Stimulated activated naive CD8-positive, alpha-beta T cell treated with anti-CD3 and anti-CD28 coated beads, Interleukin-15, amount 100 ng/mL, for 72 hours (primary cell): Measurements from ENCODE around the gene TALDO1.

Source experiments
- ATAC-seq: fragments of 150-1000 bp; cut with Tn5 transposase; 2 replicates; pipeline ENCODE4 v1.10.0; 2021; ENCODE audit warnings: mild to moderate bottlenecking, moderate library complexity
- DNase-seq, 2 donors: peaks; one replicate each; pipeline ENCODE4 v3.0.0; 2021 to 2022
- H3K27ac Mint-ChIP-seq, 2 donors: one replicate each; pipeline ENCODE4 v1.8.0; 2022; ENCODE audit warnings: mild to moderate bottlenecking in 2 of 2, mixed read lengths in 2 of 2, moderate library complexity in 2 of 2
- H3K27me3 Mint-ChIP-seq: one replicate; pipeline ENCODE4 v1.8.0; 2022; ENCODE audit warnings: mixed read lengths
- H3K4me1 Mint-ChIP-seq: one replicate; pipeline ENCODE4 v1.8.0; 2022; ENCODE audit warnings: mild to moderate bottlenecking, mixed read lengths
- H3K4me3 Mint-ChIP-seq, 2 donors: one replicate each; pipeline ENCODE4 v1.8.0; 2022; ENCODE audit warnings: mild to moderate bottlenecking in 2 of 2, mixed read lengths in 2 of 2, moderate library complexity in 1 of 2
- H3K9me3 Mint-ChIP-seq, 2 donors: one replicate each; pipeline ENCODE4 v1.8.0; 2022; ENCODE audit warnings: mixed read lengths in 2 of 2

The TALDO1 gene

GRCh38 chr11:742571-743201 lies 4.6 kb upstream of the TALDO1 start:
- no peak overlapping the region for H3K27ac Mint-ChIP-seq
- peaks cover 2% of the 10 kb centered on the region for H3K27me3 Mint-ChIP-seq
- H3K4me1 Mint-ChIP-seq = peaks cover 10% of the 10 kb centered on the region
- no peaks in the 10 kb centered on the region for H3K9me3 Mint-ChIP-seq
- no peak overlapping the region for H3K4me3 Mint-ChIP-seq
- DNase-seq = no peak
- no peak for ATAC-seq

GRCh38 chr11:745428-745827 lies 1.8 kb upstream of the TALDO1 start:
- no peak for ATAC-seq
- H3K9me3 Mint-ChIP-seq = no peaks in the 10 kb centered on the region
- no peaks in the 10 kb centered on the region for H3K27me3 Mint-ChIP-seq
- no peak overlapping the region for H3K4me3 Mint-ChIP-seq
- no peak overlapping the region for H3K27ac Mint-ChIP-seq
- H3K4me1 Mint-ChIP-seq = peaks cover 28% of the 10 kb centered on the region
- DNase-seq = no peak

GRCh38 chr11:746289-747157 lies 741 bp upstream of the TALDO1 start:
- DNase-seq (no peak), ATAC-seq (peak; percentile 69)
- Mint-ChIP-seq H3K9me3 (no peaks in the 10 kb centered on the region), H3K4me3 (peak overlapping the region; percentile 87 to 89), H3K27ac (peak overlapping the region; percentile 65 to 93), H3K27me3 (no peaks in the 10 kb centered on the region), H3K4me1 (peaks cover 28% of the 10 kb centered on the region)

- no peaks in the 10 kb centered on the region for H3K9me3 Mint-ChIP-seq
- H3K27me3 Mint-ChIP-seq = no peaks in the 10 kb centered on the region
- no peak for DNase-seq
- peak overlapping the region; percentile 71 to 84 for H3K27ac Mint-ChIP-seq
- peak overlapping the region; percentile 87 to 89 for H3K4me3 Mint-ChIP-seq
- peak; percentile 17 for ATAC-seq
- peaks cover 28% of the 10 kb centered on the region for H3K4me1 Mint-ChIP-seq
Observed at GRCh38 chr11:748007-748359, 719 bp downstream of the TALDO1 start.

- Mint-ChIP-seq H3K4me3 (peak overlapping the region in 1 of 2 donors; percentile 32), H3K9me3 (no peaks in the 10 kb centered on the region), H3K4me1 (peaks cover 28% of the 10 kb centered on the region), H3K27ac (peak overlapping the region in 1 of 2 donors; percentile 2), H3K27me3 (no peaks in the 10 kb centered on the region)
- no peak for ATAC-seq
- no peak for DNase-seq
Observed at GRCh38 chr11:749731-750130, 2.5 kb downstream of the TALDO1 start.

- no peaks in the 10 kb centered on the region for H3K9me3 Mint-ChIP-seq
- DNase-seq (no peak), ATAC-seq (no peak)
- peaks cover 17% of the 10 kb centered on the region for H3K4me1 Mint-ChIP-seq
- no peaks in the 10 kb centered on the region for H3K27me3 Mint-ChIP-seq
- H3K27ac Mint-ChIP-seq = no peak overlapping the region
- H3K4me3 Mint-ChIP-seq = no peak overlapping the region
Observed at GRCh38 chr11:760236-760635, 13.0 kb downstream of the TALDO1 start.

- Mint-ChIP-seq H3K9me3 (no peaks in the 10 kb centered on the region), H3K27me3 (no peaks in the 10 kb centered on the region), H3K4me1 (peaks cover 20% of the 10 kb centered on the region), H3K27ac (no peak overlapping the region), H3K4me3 (no peak overlapping the region)
- ATAC-seq (no peak), DNase-seq (no peak)
Observed at GRCh38 chr11:761526-762108, 14.4 kb downstream of the TALDO1 start.

GRCh38 chr11:762421-763072 lies 15.3 kb downstream of the TALDO1 start:
- Mint-ChIP-seq H3K4me1 (peaks cover 18% of the 10 kb centered on the region), H3K27me3 (no peaks in the 10 kb centered on the region), H3K9me3 (no peaks in the 10 kb centered on the region), H3K4me3 (no peak overlapping the region), H3K27ac (peak overlapping the region in 1 of 2 donors; percentile 68)
- ATAC-seq (peak; percentile 41), DNase-seq (no peak)

GRCh38 chr11:763073-763463 lies 15.8 kb downstream of the TALDO1 start:
- Mint-ChIP-seq H3K4me1 (peaks cover 18% of the 10 kb centered on the region), H3K27me3 (no peaks in the 10 kb centered on the region), H3K27ac (no peak overlapping the region), H3K4me3 (no peak overlapping the region), H3K9me3 (no peaks in the 10 kb centered on the region)
- DNase-seq (no peak), ATAC-seq (peak; percentile 13)

- H3K27ac Mint-ChIP-seq = no peak overlapping the region
- no peaks in the 10 kb centered on the region for H3K27me3 Mint-ChIP-seq
Observed at GRCh38 chr11:763549-764321, 16.5 kb downstream of the TALDO1 start.

GRCh38 chr11:764322-765024 lies 17.2 kb downstream of the TALDO1 start:
- DNase-seq = no peak
- no peak for ATAC-seq
- no peak overlapping the region for H3K4me3 Mint-ChIP-seq
- peaks cover 18% of the 10 kb centered on the region for H3K4me1 Mint-ChIP-seq
- H3K27ac Mint-ChIP-seq = no peak overlapping the region
- no peaks in the 10 kb centered on the region for H3K27me3 Mint-ChIP-seq
- no peaks in the 10 kb centered on the region for H3K9me3 Mint-ChIP-seq

More at GRCh38 chr11:763549-764321, 16.5 kb downstream of the TALDO1 start:
- ATAC-seq (no peak), DNase-seq (no peak)
- no peak overlapping the region for H3K4me3 Mint-ChIP-seq
- H3K9me3 Mint-ChIP-seq = no peaks in the 10 kb centered on the region
- H3K4me1 Mint-ChIP-seq = peaks cover 18% of the 10 kb centered on the region

GRCh38 chr11:765025-765801 lies 17.9 kb downstream of the TALDO1 start:
- ATAC-seq (peak; percentile 72), DNase-seq (peak; percentile 63 to 66)
- Mint-ChIP-seq H3K4me3 (no peak overlapping the region), H3K27me3 (no peaks in the 10 kb centered on the region), H3K4me1 (peaks cover 13% of the 10 kb centered on the region), H3K27ac (peak overlapping the region in 1 of 2 donors; percentile 89), H3K9me3 (no peaks in the 10 kb centered on the region)

- H3K4me3 Mint-ChIP-seq = no peak overlapping the region
- H3K4me1 Mint-ChIP-seq = peaks cover 12% of the 10 kb centered on the region
- no peaks in the 10 kb centered on the region for H3K27me3 Mint-ChIP-seq
- no peak overlapping the region for H3K27ac Mint-ChIP-seq
- ATAC-seq (no peak), DNase-seq (no peak)
- H3K9me3 Mint-ChIP-seq = no peaks in the 10 kb centered on the region
Observed at GRCh38 chr11:765802-766091, 18.5 kb downstream of the TALDO1 start.
